AG10803 (cell line): ENCODE measurements around the gene KLB.

Experiments used
- DNase-seq: peaks from one replicate; pipeline ENCODE4 v3.0.0; 2010; ENCODE audit warnings: low read depth
- H3K4me3 ChIP-seq: 2 replicates; pipeline ENCODE4 v1.5.1; 2011; ENCODE audit warnings: mild to moderate bottlenecking, low read length, control low read depth
- TF ChIP-seq, protein P1 (sequence below): conservative IDR thresholded peaks from 2 replicates; pipeline ENCODE4 v1.5.1; 2011; ENCODE audit warnings: mild to moderate bottlenecking, low read length, control low read depth, inconsistent platforms

Gene KLB

DNA sequence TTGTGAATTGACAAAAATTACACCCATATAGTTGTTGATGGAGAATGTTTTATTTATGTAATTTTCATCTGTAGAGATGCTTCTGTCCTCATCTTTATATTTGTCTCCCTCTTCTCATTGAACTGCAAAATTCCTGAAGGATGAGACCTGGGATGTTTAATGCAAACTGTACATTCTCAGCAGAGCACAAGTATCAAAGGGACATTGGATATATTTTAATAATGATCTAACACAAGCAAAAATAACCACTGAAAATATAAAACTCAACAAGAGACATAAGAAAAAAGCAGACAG lies 91.9 kb downstream of the KLB start:
- DNase-seq = no peak
- TF ChIP-seq, protein P1, sequence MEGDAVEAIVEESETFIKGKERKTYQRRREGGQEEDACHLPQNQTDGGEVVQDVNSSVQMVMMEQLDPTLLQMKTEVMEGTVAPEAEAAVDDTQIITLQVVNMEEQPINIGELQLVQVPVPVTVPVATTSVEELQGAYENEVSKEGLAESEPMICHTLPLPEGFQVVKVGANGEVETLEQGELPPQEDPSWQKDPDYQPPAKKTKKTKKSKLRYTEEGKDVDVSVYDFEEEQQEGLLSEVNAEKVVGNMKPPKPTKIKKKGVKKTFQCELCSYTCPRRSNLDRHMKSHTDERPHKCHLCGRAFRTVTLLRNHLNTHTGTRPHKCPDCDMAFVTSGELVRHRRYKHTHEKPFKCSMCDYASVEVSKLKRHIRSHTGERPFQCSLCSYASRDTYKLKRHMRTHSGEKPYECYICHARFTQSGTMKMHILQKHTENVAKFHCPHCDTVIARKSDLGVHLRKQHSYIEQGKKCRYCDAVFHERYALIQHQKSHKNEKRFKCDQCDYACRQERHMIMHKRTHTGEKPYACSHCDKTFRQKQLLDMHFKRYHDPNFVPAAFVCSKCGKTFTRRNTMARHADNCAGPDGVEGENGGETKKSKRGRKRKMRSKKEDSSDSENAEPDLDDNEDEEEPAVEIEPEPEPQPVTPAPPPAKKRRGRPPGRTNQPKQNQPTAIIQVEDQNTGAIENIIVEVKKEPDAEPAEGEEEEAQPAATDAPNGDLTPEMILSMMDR = no peak
- no peak overlapping the region for H3K4me3 ChIP-seq
